RCC 7860 (cell line): ENCODE results near the gene WDR54.
"Not testable (repeated sequence)": the region's sequence is repeated elsewhere in the genome, so short reads cannot be mapped to it uniquely, and the experiment has no call there.

Experiments
- DNase-seq: peaks from one replicate; pipeline ENCODE4 v3.0.0-alpha.2; 2015; ENCODE audit warnings: low spot score
- FAIRE-seq: peaks from 2 replicates; lab custom pipeline; 2012; peaks lifted over from hg19 to GRCh38; lab: Jason Lieb, UNC

WDR54 gene

DNA sequence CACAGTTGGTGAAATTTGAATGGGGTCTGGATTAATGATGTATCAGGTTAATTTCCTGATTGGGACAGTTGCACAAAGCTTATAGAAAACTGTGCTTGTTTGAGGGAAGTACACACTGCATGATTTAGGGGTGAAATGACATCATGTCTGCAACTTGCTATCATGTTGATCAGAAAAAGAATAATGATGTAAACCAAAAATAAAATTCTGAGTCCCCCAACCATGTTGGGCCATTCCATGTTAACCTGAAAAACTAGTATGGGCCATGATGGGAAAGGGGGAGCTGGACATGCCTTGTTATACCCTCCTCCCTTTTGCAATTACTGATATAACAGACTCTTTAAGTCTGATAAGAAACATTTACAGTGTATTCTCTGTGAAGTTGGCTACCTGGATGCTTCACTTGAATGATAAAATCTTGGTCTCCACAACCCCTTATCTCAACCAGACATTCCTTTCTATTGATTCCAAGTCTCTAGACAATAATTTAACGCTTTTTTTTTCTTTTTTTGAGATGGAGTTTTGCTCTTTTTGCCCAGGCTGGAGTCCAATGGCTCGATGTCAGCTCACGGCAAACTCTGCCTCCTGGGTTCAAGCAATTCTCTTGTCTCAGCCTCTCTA lies 29.1 kb downstream of the WDR54 start:
- DNase-seq (no peak), FAIRE-seq (no peak)

DNA sequence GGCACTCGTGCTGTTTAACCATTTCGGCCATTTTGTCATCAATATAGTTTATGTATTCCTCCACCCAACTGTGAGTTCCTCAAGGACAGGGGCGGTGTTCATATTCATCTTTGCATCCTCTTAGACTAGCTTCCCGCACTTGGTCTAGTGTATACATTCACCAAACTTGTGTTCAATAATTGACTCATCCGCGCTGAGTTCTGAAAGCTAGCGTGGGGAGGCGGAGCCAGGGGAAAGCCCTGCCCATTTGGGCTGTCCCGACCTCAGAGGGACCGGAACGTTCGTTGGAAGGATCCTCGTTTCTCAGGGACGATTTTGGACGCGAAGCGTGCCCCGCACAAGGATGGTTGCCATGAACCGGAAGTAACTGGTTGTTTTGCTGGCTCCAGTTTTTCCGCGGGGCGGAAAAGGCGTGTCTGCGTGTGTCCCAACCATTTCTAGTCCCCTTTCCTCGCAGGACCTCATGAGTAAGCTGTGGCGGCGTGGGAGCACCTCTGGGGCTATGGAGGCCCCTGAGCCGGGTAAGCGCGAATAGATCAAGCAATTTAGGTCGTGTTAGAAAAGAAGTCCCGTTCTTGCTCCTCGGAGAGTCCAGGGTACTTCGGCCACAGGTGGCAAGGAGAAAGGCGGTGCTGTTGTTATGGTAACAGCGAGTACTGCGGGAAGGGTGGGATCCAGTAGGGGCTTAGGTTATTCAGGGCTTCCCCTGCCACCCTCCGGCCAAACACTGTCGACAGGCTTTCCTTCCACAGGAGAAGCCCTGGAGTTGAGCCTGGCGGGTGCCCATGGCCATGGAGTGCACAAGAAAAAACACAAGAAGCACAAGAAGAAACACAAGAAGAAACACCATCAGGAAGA lies 33.4 kb downstream of the WDR54 start, which contains the start of gene INO80B:
Gene INO80B, plus strand, starts transcription at position 434 of the 858 bp plus-strand sequence. Its CDS starts 30 bp downstream, at position 464.
- FAIRE-seq (peak; percentile 90), DNase-seq (peak; percentile 96)

DNA sequence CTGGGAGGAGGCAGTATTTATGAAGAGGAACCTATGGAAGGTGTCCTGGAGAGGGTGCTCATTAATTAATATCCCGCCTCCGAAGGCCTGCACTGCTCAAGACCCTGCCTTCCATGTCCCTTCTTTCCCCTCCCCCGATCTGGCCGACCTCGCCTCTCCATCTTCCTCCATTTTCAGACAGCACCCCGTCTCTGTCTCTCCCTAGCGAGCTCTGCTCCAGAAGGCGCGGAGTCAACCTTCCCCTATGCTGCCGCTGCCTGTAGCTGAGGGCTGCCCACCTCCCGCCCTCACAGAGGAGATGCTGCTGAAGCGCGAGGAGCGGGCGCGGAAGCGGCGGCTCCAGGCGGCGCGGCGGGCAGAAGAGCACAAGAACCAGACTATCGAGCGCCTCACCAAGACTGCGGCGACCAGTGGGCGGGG lies 35.6 kb downstream of the WDR54 start:
- FAIRE-seq (no peak), DNase-seq (peak; percentile 31)

DNA sequence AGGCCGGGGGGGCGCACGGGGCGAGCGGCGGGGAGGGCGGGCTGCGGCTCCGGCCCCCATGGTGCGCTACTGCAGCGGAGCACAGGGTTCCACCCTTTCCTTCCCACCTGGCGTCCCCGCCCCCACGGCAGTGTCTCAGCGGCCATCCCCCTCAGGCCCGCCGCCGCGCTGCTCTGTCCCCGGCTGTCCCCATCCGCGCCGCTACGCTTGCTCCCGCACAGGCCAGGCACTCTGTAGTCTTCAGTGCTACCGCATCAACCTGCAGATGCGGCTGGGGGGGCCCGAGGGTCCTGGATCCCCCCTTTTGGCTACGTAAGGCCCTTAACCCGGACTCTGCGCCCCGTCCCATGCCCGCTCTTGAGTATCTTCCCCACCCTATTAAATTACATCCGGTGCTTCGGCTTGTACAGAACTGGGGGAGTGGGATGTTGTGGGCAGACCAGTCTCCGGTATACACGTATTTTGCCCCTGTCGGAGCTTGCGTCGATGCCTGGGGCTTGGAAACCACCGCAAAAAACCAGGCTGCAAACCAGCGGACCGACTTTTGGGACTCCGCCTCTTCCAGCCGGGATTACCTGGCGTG lies 36.1 kb downstream of the WDR54 start:
- FAIRE-seq (no peak), DNase-seq (no peak)

DNA sequence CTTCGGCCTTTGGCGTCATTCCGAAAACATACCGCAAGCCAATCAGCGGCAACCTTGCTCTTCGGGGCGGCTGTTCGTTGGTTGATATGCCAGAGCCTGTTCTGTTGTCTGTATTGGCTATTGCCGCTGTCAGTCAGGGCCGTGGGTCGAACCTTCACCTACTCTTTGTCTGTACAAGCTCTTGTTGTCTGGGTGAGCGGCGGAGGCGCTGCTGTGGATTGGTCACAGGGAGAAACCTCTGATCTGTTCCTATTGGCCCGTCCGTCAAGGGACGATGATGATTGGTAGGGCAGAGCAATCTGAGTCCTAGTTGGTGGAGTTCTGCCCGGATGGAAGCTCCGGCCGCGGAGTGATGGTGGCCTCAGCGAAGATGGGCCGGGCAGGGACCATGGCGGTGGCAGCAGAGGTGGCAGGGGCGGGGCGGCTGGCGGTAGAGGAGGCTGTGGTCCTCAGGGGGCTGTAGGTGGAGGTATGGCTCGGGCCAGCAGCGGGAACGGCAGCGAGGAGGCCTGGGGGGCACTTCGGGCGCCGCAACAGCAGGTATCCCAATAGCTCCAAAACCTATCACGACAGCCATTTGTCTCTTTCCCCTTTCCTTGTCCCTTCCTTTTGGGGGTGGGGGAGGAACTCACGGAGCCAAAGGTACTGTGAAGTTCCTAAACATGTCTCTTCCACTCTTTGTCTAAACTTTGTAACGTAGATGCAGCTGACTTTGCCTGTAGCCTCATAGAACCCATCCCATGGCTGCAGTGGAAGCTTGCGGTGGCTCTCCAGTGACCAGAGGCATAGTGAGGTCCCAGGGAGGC lies 36.8 kb downstream of the WDR54 start, which contains the start of gene WBP1:
Gene WBP1, plus strand, starts transcription at position 307 of the 806 bp plus-strand sequence. Its CDS starts 165 bp downstream, at position 472.
- FAIRE-seq (peak; percentile 96), DNase-seq (peak; percentile 100)

DNA sequence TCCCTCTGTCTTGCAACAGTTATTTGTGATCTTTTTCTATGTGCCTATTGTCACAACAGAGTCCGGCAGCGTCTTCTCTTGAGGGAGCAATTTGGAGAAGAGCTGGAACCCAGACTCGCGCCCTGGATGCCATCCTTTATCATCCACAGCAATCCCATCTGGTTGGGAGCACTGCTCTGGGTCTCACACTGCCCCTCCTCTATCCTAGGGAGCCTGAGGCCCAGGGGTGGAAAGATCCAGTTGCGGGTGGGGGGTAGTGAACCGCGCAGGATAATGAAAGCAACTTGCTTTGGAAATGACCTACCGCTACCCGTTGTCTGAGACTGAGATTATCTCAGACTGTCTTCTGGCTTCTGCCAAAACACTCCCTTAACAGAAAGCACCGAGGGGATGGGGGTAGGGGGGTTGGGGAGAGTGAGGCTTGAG lies 37.4 kb downstream of the WDR54 start:
- FAIRE-seq = no peak
- DNase-seq = no peak

DNA sequence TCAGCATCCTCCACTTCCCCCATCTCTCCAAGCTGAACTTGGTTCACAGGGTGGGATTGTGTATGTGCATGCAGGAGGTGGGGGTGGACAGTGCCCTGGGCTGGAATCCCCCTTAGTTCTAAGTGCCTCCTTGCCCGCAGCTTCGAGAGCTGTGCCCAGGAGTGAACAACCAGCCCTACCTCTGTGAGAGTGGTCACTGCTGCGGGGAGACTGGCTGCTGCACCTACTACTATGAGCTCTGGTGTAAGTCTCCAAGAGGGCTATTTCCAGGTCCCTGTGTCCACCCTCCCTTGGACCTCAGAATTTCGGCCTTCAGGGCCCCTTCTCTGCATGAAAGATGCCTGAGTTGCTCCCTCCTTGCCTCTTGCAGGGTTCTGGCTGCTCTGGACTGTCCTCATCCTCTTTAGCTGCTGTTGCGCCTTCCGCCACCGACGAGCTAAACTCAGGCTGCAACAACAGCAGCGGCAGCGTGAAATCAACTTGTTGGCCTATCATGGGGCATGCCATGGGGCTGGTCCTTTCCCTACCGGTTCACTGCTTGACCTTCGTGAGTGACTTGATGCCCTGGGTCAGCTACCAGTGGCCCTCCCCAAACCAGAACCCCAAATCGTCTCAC lies 38.1 kb downstream of the WDR54 start:
- not testable (repeated sequence) for FAIRE-seq

DNA sequence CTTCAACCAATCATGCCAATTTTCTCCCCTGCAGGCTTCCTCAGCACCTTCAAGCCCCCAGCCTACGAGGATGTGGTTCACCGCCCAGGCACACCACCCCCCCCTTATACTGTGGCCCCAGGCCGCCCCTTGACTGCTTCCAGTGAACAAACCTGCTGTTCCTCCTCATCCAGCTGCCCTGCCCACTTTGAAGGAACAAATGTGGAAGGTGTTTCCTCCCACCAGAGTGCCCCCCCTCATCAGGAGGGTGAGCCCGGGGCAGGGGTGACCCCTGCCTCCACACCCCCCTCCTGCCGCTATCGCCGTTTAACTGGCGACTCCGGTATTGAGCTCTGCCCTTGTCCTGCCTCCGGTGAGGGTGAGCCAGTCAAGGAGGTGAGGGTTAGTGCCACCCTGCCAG lies 38.7 kb downstream of the WDR54 start:
- DNase-seq, FAIRE-seq: not testable (repeated sequence)

More for the DNA sequence above, 38.1 kb downstream of the WDR54 start:
- not testable (repeated sequence) for DNase-seq

DNA sequence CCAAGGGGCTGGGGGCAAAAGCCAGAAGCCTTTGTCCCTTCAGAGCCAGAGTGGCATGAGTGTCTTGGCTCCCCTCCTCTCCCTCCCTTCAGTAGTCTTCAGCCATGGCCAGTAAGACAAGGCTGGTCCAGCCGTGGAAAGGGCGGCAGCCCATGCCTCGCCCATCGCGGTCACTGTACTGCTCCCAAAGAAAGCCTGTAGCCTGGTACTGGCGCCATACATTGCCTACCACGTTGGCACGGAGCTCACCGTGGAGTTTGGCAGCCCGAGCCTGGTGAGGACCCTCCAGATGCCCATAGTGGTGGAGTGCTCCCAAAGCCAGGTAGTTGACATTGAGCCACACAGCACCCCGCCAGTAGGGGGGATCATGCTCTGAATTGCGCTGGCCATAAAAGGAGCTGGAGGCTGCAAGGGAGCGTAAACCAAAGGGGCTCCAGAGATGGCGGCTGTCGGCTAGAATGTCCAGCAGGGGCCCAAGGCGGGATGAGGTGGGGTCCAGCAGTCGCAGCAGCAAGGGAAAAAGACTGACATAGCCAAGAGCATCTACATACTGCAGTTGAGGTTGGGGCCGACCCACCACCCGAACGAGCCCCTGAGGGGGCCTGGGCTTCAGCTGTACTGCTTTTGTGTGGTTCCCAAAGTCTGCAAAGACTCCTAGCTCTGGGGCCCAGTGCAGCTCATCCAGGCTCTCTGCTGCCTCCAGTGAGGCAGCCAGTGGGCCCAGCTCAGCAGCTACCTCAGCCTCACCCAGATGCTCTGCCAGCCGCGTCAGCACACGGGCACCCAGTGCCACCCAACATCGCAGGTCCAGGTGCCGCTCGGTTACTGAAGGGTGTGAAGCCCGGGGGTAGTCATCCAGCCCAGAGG lies 39.9 kb downstream of the WDR54 start:
- FAIRE-seq (no peak), DNase-seq (no peak)

DNA sequence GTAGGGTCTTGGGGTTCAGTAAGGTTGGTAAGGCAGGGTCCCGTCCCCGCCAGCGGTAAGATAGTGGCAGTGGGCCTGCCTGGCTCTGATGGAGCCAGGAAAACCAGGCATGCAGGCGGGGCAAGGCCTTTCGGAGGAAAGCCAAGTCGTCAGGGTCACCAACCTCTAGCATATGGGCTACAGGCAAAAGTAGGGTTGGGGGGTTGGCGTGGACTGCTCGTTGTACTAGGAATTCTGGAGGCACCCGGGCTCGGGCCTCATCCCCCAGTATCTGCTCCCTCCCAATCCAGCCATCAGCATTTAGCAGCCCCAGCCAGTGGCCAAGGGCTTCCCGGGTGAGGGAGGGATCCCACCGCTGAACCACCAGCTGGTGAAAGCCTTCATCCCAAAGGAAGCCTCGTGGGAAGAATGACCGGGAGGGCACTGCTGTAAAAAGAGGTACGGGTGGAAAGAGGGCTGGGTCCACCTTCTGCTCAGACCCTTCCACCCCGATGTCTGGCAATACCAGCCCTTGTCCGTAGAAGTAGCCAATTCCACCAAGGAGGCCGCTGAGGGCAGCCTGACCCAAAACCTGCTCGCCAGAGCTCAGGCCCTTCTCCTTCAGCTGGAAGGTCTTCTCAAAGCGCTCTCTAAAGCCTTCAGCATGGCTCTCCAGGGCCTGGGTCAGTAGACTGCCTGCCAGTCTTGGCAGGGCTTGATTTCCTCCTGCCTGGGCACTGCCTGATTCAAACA lies 40.7 kb downstream of the WDR54 start:
- DNase-seq (no peak), FAIRE-seq (no peak)

DNA sequence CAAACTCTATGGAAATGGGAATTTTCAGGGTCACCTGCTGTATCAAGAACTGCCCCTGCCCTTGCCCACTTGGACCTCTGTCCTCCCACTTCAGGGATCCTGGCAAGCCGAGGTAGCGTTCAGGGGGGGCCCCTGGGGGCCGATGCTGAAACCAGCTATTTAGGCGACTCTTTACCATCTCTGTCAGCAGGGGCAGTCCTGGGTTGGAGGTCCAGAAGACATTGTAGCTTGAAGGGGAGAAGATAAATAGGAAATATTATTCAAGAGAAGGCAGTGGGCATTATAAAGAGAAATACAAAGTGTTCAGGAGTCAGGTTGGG lies 41.2 kb downstream of the WDR54 start:
- no peak for DNase-seq
- FAIRE-seq = no peak

DNA sequence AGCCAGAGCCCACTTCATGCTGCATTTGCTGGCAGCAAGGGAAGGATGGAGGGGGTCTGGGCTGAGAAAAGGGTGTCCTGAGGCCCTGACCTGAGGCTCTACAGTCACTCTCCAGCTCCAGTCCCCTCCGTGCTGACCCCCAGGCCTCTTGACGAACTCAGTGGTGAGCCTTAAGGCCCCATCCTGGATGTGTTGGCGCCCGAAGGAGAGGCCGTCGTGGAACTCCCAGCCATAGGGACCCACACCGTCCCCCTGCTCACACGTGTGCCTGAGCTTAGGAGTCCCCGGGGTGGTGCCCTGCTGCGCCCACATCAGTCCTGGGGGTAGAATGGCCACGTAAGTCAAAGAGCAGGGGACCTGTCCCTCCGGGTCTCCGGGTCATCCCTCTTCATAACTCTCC lies 42.9 kb downstream of the WDR54 start:
- DNase-seq (no peak), FAIRE-seq (no peak)

DNA sequence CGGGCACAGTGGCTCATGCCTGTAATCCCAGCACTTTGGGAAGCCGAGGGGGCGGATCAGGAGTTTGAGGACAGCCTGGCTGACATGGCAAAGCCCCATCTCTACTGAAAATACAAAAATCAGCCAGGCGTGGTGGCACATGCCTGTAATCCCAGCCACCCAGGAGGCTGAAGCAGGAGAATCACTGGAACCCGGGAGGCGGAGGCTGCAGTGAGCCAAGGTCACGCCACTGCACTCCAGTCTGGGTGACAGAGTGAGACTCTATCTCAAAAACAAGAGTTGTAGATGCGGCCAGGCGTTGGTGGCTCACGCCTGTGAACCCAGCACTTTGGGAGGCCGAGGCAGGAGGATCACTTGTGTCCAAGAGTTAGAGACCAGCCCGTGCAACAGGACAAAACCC lies 49.2 kb downstream of the WDR54 start:
- DNase-seq, FAIRE-seq: not testable (repeated sequence)

DNA sequence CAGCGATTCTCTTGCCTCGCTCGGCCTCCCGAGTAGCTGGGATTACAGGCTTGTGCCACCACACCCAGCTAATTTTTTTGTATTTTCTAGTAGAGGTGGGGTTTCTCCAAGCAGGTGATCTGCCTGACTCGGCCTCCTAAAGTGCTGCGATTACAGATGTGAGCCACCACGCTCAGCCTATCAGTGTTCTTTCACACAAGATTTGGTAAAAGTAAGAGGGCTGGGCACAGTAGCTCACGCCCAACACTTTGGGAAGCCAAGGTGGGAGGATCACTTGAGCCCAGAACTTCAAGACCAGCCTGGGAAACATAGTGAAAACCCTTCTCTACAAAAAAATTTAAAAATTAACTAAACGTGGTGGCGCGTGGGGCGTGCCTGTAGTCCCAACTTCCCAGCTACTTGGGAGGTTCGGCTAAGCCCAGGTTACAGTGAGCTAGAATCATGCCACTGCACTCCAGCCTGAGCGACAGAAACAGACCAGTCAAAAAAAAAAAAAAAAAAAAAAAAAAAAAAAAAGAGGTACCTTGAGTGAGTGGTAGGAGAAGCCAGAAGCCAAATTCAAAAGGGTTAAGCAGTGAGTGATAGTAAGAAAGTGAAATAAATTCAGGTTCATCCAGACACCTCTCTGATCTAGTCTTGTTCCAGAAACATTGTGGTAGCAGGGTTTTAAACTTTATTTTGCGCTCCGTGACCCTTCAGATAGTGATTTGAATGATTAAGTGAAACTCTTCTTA lies 50.0 kb downstream of the WDR54 start:
- FAIRE-seq = no peak

DNA sequence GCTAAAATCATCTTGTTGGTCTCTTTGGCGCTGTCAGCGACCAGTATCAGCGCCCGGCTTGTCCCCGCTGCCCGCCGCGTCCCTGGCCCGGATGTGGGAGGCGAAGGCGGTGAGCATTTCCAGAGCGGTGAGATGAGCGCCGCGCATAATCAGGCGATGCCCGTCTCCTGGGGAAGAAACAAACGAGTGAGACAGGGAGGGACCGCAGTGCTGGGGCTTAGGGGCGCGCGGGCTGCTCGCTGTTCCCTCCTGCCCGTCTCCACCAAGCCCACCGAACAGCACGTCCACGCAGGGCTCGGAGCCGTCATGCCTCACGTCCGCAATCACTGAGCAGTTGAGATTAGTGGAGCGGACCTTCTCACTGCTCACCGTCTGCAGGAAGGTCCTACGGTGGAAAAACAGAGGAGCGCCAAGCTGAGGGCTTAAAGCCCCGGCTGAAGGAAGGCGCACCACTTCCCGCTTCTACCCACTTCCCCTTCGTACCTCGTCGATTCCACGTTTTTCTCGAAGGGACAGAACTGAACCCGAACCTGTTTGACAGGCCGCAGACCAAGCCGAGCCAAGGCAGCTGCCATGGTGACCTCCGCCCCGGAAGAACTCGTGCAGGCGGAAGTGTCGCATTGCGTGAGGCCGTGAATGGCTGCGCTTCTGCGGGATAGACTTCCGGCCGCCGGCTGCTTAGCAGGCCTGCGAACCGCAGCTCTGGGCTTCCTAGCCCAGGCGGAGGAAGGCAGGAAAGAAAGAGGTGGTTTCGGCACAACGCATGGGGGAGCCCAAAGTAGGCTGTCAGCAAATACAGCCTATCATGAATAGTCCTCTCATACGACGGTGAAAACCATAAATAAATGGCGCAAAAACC lies 50.8 kb downstream of the WDR54 start, which contains the start of gene MRPL53:
Gene MRPL53, minus strand, starts transcription at position 595 of the 859 bp plus-strand sequence. Its CDS starts 20 bp downstream, at position 575.
- DNase-seq = peak; percentile 82
- FAIRE-seq = no peak

More for the DNA sequence above, 50.0 kb downstream of the WDR54 start:
- no peak for DNase-seq

DNA sequence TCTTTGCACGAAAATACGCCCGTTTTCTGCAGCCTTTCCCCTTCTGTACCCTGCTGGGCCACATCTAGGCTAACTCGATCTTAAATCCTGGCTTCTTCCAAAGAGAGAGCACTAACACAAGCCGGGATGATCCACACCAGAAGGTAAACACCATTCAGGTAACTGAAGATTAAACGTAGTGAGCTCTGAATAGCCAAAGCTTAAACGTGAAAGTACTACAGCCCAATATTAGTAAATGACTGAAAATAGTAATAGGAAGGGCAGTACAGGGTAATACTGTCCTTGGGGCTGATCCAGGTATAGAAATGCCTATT lies 51.4 kb downstream of the WDR54 start:
- DNase-seq (no peak), FAIRE-seq (no peak)

DNA sequence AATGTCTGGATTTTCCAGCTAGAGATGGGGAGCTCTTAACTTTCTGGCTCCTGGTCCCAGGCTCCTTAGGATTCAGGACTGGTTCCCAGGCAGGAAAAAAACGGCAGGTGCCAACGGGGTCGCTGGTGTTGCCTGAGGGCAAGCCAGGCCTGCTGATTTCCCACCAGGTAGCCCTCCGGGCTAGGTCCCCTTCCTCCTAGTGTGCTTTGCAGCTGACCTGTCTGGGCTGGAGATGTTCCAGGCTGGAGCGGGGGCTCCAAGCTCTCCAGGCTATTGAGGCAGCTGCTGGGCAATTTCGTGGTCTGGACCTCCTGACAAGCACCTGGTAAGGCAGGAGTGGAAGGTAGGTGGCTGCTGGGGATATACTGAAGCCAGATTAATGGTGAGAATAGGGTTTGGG lies 53.0 kb downstream of the WDR54 start:
- DNase-seq (no peak), FAIRE-seq (no peak)
